ENCODE data around the gene BTC. TPM values are rescaled to one million over a fixed set of nuclear protein-coding genes. Genes with fewer than 3 reads are reported as not detected.

BTC gene
- total RNA-seq, 2 experiments from 2014 or later, result not detected

DNA sequence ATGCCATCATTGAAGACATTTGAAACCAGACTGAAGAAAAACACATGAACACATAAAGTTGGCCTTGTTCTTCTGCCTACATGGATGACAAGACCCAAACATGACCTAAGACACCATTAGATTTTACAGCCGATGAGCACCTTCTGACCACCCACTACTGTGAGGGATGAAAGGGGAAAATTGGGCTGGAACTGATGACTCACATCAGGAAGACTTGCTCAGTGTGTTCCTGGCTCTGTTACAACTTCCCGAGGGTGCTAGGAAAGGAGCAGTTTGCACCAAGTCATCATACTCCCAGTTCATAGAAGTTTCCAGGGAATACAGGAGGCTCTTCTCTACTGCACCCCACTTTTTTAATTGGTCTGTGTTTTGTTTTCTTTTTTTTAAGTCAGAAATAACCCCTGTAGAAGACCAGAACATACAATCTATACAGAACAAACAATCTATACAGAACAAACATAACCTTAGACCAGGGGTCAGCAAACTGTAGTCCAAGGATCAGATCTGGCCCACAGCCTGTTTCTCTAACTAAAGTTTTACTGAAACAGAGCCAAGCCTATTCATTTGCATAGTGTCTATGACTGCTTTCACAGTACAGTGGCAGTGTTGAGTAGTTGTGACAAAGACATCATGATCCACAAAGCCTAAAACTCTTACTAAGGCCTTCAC lies 25.3 kb downstream of the BTC start:
- CTCF ChIA-PET, result no interaction called here
- Histone ChIP-seq H3K4me3 (ENCODE audit: low read length) (no peak overlapping the region), H3K27ac (ENCODE audit: low read depth in 1 of 2, low read length in 2 of 2) (no peak overlapping the region), H3K9me3 (ENCODE audit: control insufficient read depth in 1 of 2, insufficient read depth in 1 of 2, low read length in 2 of 2) (no peaks in the 10 kb centered on the region), H3K27me3 (ENCODE audit: control insufficient read depth in 1 of 2, insufficient read depth in 2 of 2, low read length in 2 of 2) (no peaks in the 10 kb centered on the region), H3K36me3 (ENCODE audit: insufficient read depth, low read length) (no peaks in the 10 kb centered on the region), H3K4me1 (ENCODE audit: insufficient read depth, low read length) (no peaks in the 10 kb centered on the region)
- POLR2A ChIA-PET, result no interaction called here
- Mint-ChIP-seq H3K4me1 (ENCODE audit: low read depth) (no peaks in the 10 kb centered on the region), H3K27ac (no peak overlapping the region), H3K9me3 (peaks cover 3% of the 10 kb centered on the region), H3K36me3 (ENCODE audit: low read depth) (no peaks in the 10 kb centered on the region), H3K27me3 (peaks cover 8% of the 10 kb centered on the region), H3K4me3 (no peak overlapping the region)
- DNase-seq, result no peak
- TF ChIP-seq, protein P1, sequence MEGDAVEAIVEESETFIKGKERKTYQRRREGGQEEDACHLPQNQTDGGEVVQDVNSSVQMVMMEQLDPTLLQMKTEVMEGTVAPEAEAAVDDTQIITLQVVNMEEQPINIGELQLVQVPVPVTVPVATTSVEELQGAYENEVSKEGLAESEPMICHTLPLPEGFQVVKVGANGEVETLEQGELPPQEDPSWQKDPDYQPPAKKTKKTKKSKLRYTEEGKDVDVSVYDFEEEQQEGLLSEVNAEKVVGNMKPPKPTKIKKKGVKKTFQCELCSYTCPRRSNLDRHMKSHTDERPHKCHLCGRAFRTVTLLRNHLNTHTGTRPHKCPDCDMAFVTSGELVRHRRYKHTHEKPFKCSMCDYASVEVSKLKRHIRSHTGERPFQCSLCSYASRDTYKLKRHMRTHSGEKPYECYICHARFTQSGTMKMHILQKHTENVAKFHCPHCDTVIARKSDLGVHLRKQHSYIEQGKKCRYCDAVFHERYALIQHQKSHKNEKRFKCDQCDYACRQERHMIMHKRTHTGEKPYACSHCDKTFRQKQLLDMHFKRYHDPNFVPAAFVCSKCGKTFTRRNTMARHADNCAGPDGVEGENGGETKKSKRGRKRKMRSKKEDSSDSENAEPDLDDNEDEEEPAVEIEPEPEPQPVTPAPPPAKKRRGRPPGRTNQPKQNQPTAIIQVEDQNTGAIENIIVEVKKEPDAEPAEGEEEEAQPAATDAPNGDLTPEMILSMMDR (IDR thresholded peaks at IDR 0.05), result no peak
- no peak for ATAC-seq (ENCODE audit: poor library complexity)
- intact Hi-C loops (cut with DNase I, micrococcal nuclease), result no loop called here

DNA sequence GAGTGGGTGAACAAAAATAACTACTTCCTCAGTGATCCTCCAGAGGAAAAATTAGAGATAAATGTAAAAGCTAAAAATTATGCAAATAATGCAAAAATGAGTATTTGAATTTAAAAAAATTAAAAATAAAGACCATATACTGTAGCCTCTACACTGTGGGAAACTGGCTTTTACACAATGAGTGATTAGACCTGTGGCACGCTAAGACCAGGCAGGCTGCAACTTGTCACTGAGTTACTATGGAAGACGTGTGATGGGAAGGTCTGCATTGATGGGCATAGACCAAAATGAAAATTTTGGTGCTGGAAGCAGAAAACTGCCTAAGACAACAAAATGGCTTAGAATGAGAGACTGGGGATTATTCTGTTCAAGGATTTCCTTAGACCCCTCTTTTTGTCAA lies 30.2 kb downstream of the BTC start:
- Mint-ChIP-seq H3K4me3 (no peak overlapping the region), H3K4me1 (ENCODE audit: low read depth) (no peaks in the 10 kb centered on the region), H3K9me3 (peaks cover 3% of the 10 kb centered on the region), H3K27ac (no peak overlapping the region), H3K36me3 (ENCODE audit: low read depth) (no peaks in the 10 kb centered on the region), H3K27me3 (peaks cover 8% of the 10 kb centered on the region)
- intact Hi-C loops (cut with DNase I, micrococcal nuclease), result no loop called here
- TF ChIP-seq, protein P1 (IDR thresholded peaks at IDR 0.05), result no peak
- H3K4me1 ChIP-seq (ENCODE audit: insufficient read depth, low read length), result no peaks in the 10 kb centered on the region
- H3K27me3 ChIP-seq (ENCODE audit: control insufficient read depth in 1 of 2, insufficient read depth in 2 of 2, low read length in 2 of 2), result no peaks in the 10 kb centered on the region
- ChIA-PET CTCF (no interaction called here), POLR2A (no interaction called here)
- H3K9me3 ChIP-seq (ENCODE audit: control insufficient read depth in 1 of 2, insufficient read depth in 1 of 2, low read length in 2 of 2), result no peaks in the 10 kb centered on the region
- no peak for DNase-seq
- ATAC-seq (ENCODE audit: poor library complexity), result no peak
- no peak overlapping the region for H3K27ac ChIP-seq (ENCODE audit: low read depth in 1 of 2, low read length in 2 of 2)
- H3K36me3 ChIP-seq (ENCODE audit: insufficient read depth, low read length), result no peaks in the 10 kb centered on the region
- H3K4me3 ChIP-seq (ENCODE audit: low read length), result no peak overlapping the region

DNA sequence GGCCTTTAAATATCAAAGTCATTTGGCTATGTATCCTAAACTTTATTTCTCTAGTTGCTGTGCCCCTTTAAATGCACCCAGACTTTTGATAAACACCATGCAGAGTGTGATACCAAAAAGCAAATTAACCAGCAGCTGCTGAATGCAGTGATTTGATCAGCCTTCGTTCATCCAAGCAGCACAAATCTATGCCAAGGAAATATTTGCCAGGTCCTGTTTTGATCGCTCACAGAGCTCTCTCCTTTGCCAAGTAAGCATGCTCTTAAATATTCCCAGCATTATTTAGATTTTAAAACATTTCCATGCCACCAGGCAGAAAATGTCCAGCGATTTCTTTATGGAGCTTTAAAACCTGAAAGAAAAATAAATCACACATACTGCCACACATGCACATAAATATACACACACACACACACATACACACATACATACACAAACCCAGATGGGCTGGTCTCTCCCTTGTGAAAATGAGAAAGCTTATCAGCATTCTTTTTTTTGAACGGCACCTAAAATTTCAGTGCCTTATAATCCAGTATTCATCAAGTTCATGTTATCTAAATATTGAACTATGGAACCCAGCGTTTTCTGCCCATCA lies 35.7 kb downstream of the BTC start:
- H3K4me1 ChIP-seq (ENCODE audit: insufficient read depth, low read length), result no peaks in the 10 kb centered on the region
- Mint-ChIP-seq H3K9me3 (no peaks in the 10 kb centered on the region), H3K27ac (no peak overlapping the region), H3K4me3 (no peak overlapping the region), H3K36me3 (ENCODE audit: low read depth) (no peaks in the 10 kb centered on the region), H3K4me1 (ENCODE audit: low read depth) (no peaks in the 10 kb centered on the region), H3K27me3 (no peaks in the 10 kb centered on the region)
- H3K36me3 ChIP-seq (ENCODE audit: insufficient read depth, low read length), result no peaks in the 10 kb centered on the region
- H3K9me3 ChIP-seq (ENCODE audit: control insufficient read depth in 1 of 2, insufficient read depth in 1 of 2, low read length in 2 of 2), result no peaks in the 10 kb centered on the region
- CTCF ChIA-PET, result no interaction called here
- no peaks in the 10 kb centered on the region for H3K27me3 ChIP-seq (ENCODE audit: control insufficient read depth in 1 of 2, insufficient read depth in 2 of 2, low read length in 2 of 2)
- DNase-seq, result no peak
- TF ChIP-seq, protein P1 (IDR thresholded peaks at IDR 0.05), result no peak
- intact Hi-C loops (cut with DNase I, micrococcal nuclease), result no loop called here
- H3K27ac ChIP-seq (ENCODE audit: low read depth in 1 of 2, low read length in 2 of 2), result no peak overlapping the region
- no peak for ATAC-seq (ENCODE audit: poor library complexity)
- POLR2A ChIA-PET, result no interaction called here
- no peak overlapping the region for H3K4me3 ChIP-seq (ENCODE audit: low read length)

Measured in CD4-positive, alpha-beta T cell (primary cell).